Activated CD4-positive, CD25-positive, alpha-beta regulatory T cell treated with anti-CD3 and anti-CD28 coated beads, Interleukin-2, amount 50 U/mL, for 24 hours (primary cell): ENCODE results near the gene PNPLA8.
"Not testable (repeated sequence)": the region's sequence is repeated elsewhere in the genome, so short reads cannot be mapped to it uniquely, and the experiment has no call there.

Experiments used
- ATAC-seq, 2 donors: fragments of 150-1000 bp; cut with Tn5 transposase; one replicate each; pipeline ENCODE4 v1.10.0; 2021; ENCODE audit warnings: mild to moderate bottlenecking in 1 of 2, moderate library complexity in 1 of 2

PNPLA8 gene

GRCh38 chr7:108529341-108529740 is 3.4 kb upstream of the PNPLA8 start:
- ATAC-seq, result no peak

- no peak for ATAC-seq
Observed at GRCh38 chr7:108528183-108528712, 2.3 kb upstream of the PNPLA8 start.

- ATAC-seq, result no peak
Observed at GRCh38 chr7:108526768-108527017, 758 bp upstream of the PNPLA8 start.

GRCh38 chr7:108525327-108525984 is 479 bp downstream of the PNPLA8 start:
- ATAC-seq, result peak; percentile 11 to 25

- ATAC-seq, result no peak
Observed at GRCh38 chr7:108522780-108523179, 3.2 kb downstream of the PNPLA8 start.

GRCh38 chr7:108517951-108518350 is 8.0 kb downstream of the PNPLA8 start:
- ATAC-seq, result no peak

GRCh38 chr7:108515630-108516029 is 10.3 kb downstream of the PNPLA8 start:
- ATAC-seq, result no peak

- no peak for ATAC-seq
Observed at GRCh38 chr7:108515013-108515412, 10.9 kb downstream of the PNPLA8 start.

- no peak for ATAC-seq
Observed at GRCh38 chr7:108511939-108512338, 14.0 kb downstream of the PNPLA8 start.

GRCh38 chr7:108504576-108504975 is 21.4 kb downstream of the PNPLA8 start:
- ATAC-seq, result not testable (repeated sequence)

GRCh38 chr7:108503112-108504026 is 22.6 kb downstream of the PNPLA8 start:
- ATAC-seq, result no peak

- no peak for ATAC-seq
Observed at GRCh38 chr7:108499566-108499965, 26.4 kb downstream of the PNPLA8 start.

GRCh38 chr7:108498481-108498880 is 27.5 kb downstream of the PNPLA8 start:
- no peak for ATAC-seq

GRCh38 chr7:108497082-108497725 is 28.7 kb downstream of the PNPLA8 start:
- peak; percentile 33 to 44 for ATAC-seq

- no peak for ATAC-seq
Observed at GRCh38 chr7:108492742-108493141, 33.2 kb downstream of the PNPLA8 start.

- ATAC-seq, result no peak
Observed at GRCh38 chr7:108488768-108489538, 37.0 kb downstream of the PNPLA8 start.

GRCh38 chr7:108487646-108488045 is 38.3 kb downstream of the PNPLA8 start:
- ATAC-seq, result no peak

- ATAC-seq, result no peak
Observed at GRCh38 chr7:108486291-108486966, 39.5 kb downstream of the PNPLA8 start.

GRCh38 chr7:108484137-108484536 is 41.8 kb downstream of the PNPLA8 start:
- ATAC-seq, result no peak

GRCh38 chr7:108480311-108480710 is 45.6 kb downstream of the PNPLA8 start:
- ATAC-seq, result no peak

GRCh38 chr7:108479751-108480150 is 46.2 kb downstream of the PNPLA8 start:
- ATAC-seq, result no peak

GRCh38 chr7:108479118-108479517 is 46.8 kb downstream of the PNPLA8 start:
- ATAC-seq, result no peak
